CD4-positive, alpha-beta T cell treated with Interleukin-6 for 4 hours (primary cell): ENCODE measurements around the gene TP53BP2.
"Not testable (repeated sequence)": the region's sequence is repeated elsewhere in the genome, so short reads cannot be mapped to it uniquely, and the experiment has no call there.

Experiments used
- DNase-seq: peaks from one replicate; pipeline ENCODE4 v3.0.0-alpha.2; 2020; ENCODE audit warnings: mixed read lengths

TP53BP2 gene

GRCh38 chr1:223827193-223827663 lies 18.5 kb downstream of the TP53BP2 start:
- DNase-seq: no peak

- no peak for DNase-seq
Measured at GRCh38 chr1:223825767-223826748, 19.7 kb downstream of the TP53BP2 start.

GRCh38 chr1:223824712-223825111 lies 21.0 kb downstream of the TP53BP2 start:
- no peak for DNase-seq

GRCh38 chr1:223824287-223824686 lies 21.5 kb downstream of the TP53BP2 start:
- no peak for DNase-seq

- DNase-seq: no peak
Measured at GRCh38 chr1:223820971-223821370, 24.8 kb downstream of the TP53BP2 start.

GRCh38 chr1:223820515-223820858 lies 25.3 kb downstream of the TP53BP2 start:
- no peak for DNase-seq

GRCh38 chr1:223819730-223820514 lies 25.8 kb downstream of the TP53BP2 start:
- no peak for DNase-seq

- not testable (repeated sequence) for DNase-seq
Measured at GRCh38 chr1:223817265-223817664, 28.5 kb downstream of the TP53BP2 start.

- DNase-seq: no peak
Measured at GRCh38 chr1:223815865-223816264, 29.9 kb downstream of the TP53BP2 start.

GRCh38 chr1:223815020-223815853 lies 30.5 kb downstream of the TP53BP2 start:
- DNase-seq: no peak

GRCh38 chr1:223813645-223814044 lies 32.1 kb downstream of the TP53BP2 start:
- no peak for DNase-seq

- DNase-seq: no peak
Measured at GRCh38 chr1:223811634-223812101, 34.1 kb downstream of the TP53BP2 start.

GRCh38 chr1:223810586-223810985 lies 35.2 kb downstream of the TP53BP2 start:
- DNase-seq: no peak

GRCh38 chr1:223809905-223810304 lies 35.8 kb downstream of the TP53BP2 start:
- not testable (repeated sequence) for DNase-seq

GRCh38 chr1:223803211-223803610 lies 42.5 kb downstream of the TP53BP2 start:
- DNase-seq: no peak

GRCh38 chr1:223802602-223803001 lies 43.1 kb downstream of the TP53BP2 start:
- DNase-seq: no peak

GRCh38 chr1:223802032-223802431 lies 43.7 kb downstream of the TP53BP2 start:
- DNase-seq: no peak

- no peak for DNase-seq
Measured at GRCh38 chr1:223796210-223796609, 49.5 kb downstream of the TP53BP2 start.

GRCh38 chr1:223794136-223794880 lies 51.4 kb downstream of the TP53BP2 start:
- DNase-seq: no peak

GRCh38 chr1:223793716-223794115 lies 52.0 kb downstream of the TP53BP2 start:
- no peak for DNase-seq

GRCh38 chr1:223792046-223792445 lies 53.7 kb downstream of the TP53BP2 start:
- no peak for DNase-seq
